HEK293 (cell line): Measurements from ENCODE around the gene RSKR.

Source experiments
- BCL6B ChIP-seq: fragments of 450-650 bp; formaldehyde crosslinking; IDR thresholded peaks from 2 replicates; pipeline ENCODE4 v1.5.1; 2017; ENCODE audit warnings: missing biosample characterization, missing genetic modification characterization
- GLI4 ChIP-seq: fragments of 450-650 bp; formaldehyde crosslinking; IDR thresholded peaks from 2 replicates; pipeline ENCODE4 v1.5.1; 2016; ENCODE audit warnings: missing biosample characterization, missing genetic modification characterization
- PATZ1 ChIP-seq: fragments of 450-650 bp; formaldehyde crosslinking; IDR thresholded peaks from 2 replicates; pipeline ENCODE4 v1.5.1; 2016; ENCODE audit warnings: missing biosample characterization, missing genetic modification characterization
- SP7 ChIP-seq: fragments of 450-650 bp; formaldehyde crosslinking; IDR thresholded peaks from 2 replicates; pipeline ENCODE4 v1.5.1; 2016; ENCODE audit warnings: missing biosample characterization, missing genetic modification characterization
- YY1 ChIP-seq: fragments of 450-650 bp; formaldehyde crosslinking; IDR thresholded peaks from 2 replicates; pipeline ENCODE4 v1.5.1; 2018; ENCODE audit warnings: missing biosample characterization, missing genetic modification characterization
- ZBTB17 ChIP-seq: fragments of 450-650 bp; formaldehyde crosslinking; IDR thresholded peaks from 2 replicates; pipeline ENCODE4 v1.5.1; 2016; ENCODE audit warnings: missing biosample characterization, missing genetic modification characterization
- ZBTB21 ChIP-seq: fragments of 450-650 bp; formaldehyde crosslinking; IDR thresholded peaks from 2 replicates; pipeline ENCODE4 v1.5.1; 2017; ENCODE audit warnings: missing biosample characterization, missing genetic modification characterization
- ZFHX2 ChIP-seq: fragments of 450-650 bp; formaldehyde crosslinking; conservative IDR thresholded peaks from 2 replicates; pipeline ENCODE4 v1.5.1; 2016; ENCODE audit warnings: missing biosample characterization, missing genetic modification characterization
- ZNF10 ChIP-seq: fragments of 450-650 bp; formaldehyde crosslinking; IDR thresholded peaks from 2 replicates; pipeline ENCODE4 v1.5.1; 2017; ENCODE audit warnings: missing biosample characterization, missing genetic modification characterization
- ZNF26 ChIP-seq: fragments of 450-650 bp; formaldehyde crosslinking; IDR thresholded peaks from 2 replicates; pipeline ENCODE4 v1.5.1; 2016; ENCODE audit warnings: missing biosample characterization, missing genetic modification characterization
- ZNF266 ChIP-seq: fragments of 450-650 bp; formaldehyde crosslinking; IDR thresholded peaks from 2 replicates; pipeline ENCODE4 v1.5.1; 2016; ENCODE audit warnings: missing biosample characterization, missing genetic modification characterization, low read depth
- ZNF280C ChIP-seq: fragments of 450-650 bp; formaldehyde crosslinking; IDR thresholded peaks from 2 replicates; pipeline ENCODE4 v1.5.1; 2016; ENCODE audit warnings: missing biosample characterization, missing genetic modification characterization
- ZNF530 ChIP-seq: fragments of 450-650 bp; formaldehyde crosslinking; IDR thresholded peaks from 2 replicates; pipeline ENCODE4 v1.5.1; 2016; ENCODE audit warnings: low read depth, missing biosample characterization, missing genetic modification characterization
- ZNF561 ChIP-seq: fragments of 450-650 bp; IDR thresholded peaks from 2 replicates; pipeline ENCODE4 v1.5.1; 2018; ENCODE audit warnings: missing biosample characterization, missing genetic modification characterization, borderline replicate concordance
- ZNF571 ChIP-seq: fragments of 450-650 bp; formaldehyde crosslinking; IDR thresholded peaks from 2 replicates; pipeline ENCODE4 v1.5.0; 2017; ENCODE audit warnings: missing biosample characterization, missing genetic modification characterization
- ZNF600 ChIP-seq: fragments of 450-650 bp; formaldehyde crosslinking; IDR thresholded peaks from 2 replicates; pipeline ENCODE4 v1.5.1; 2016; ENCODE audit warnings: missing biosample characterization, missing genetic modification characterization
- ZNF645 ChIP-seq: fragments of 450-650 bp; formaldehyde crosslinking; IDR thresholded peaks from 2 replicates; pipeline ENCODE4; 2016; ENCODE audit warnings: missing biosample characterization, missing genetic modification characterization
- TF ChIP-seq, protein P1 (sequence below): fragments of 450-650 bp; formaldehyde crosslinking; IDR thresholded peaks from 2 replicates; pipeline ENCODE4 v1.5.1; 2016; ENCODE audit warnings: missing biosample characterization, missing genetic modification characterization
- TF ChIP-seq, protein P2 (sequence below): fragments of 450-650 bp; formaldehyde crosslinking; IDR thresholded peaks from 2 replicates; pipeline ENCODE4 v1.5.1; 2016; ENCODE audit warnings: missing biosample characterization, missing genetic modification characterization, borderline replicate concordance
- TF ChIP-seq, protein P3 (sequence below): fragments of 450-650 bp; formaldehyde crosslinking; IDR thresholded peaks from 2 replicates; pipeline ENCODE4 v1.5.1; 2017; ENCODE audit warnings: missing biosample characterization, missing genetic modification characterization

RSKR gene

DNA sequence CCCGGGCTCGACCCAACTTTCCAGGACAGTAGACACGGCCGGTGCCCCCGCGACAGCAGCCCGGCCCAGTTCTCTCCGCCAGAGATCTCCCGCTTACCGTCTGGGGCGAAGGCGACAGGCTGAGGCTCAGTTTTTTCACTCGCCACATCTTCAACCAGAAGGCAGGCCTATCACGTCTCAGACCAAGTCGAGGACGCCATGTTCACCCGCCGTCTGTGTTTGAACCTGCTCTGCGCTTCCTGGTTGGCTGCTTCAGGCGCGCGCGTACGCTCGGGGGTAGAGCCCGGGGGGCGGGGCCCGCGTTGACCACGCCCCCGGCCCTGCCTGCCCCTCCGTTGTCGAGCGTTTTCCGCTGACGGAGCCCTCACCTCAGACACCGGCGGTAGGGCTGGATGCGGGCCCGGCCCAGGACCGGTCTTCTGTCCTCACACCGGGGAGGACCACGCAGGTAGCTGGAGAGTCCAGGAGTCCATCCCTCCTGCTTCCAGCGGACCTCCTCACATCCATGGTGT lies 15.1 kb downstream of the RSKR start, which contains the start of gene SPAG5 (continued):
- peak; percentile 65 for TF ChIP-seq PATZ1 (tag by site-specific recombination)
- TF ChIP-seq ZNF600 (tag by site-specific recombination): 0 out of 2 replicates have a peak, but pooled peaks have one; percentile 37
- peak; percentile 76 for TF ChIP-seq YY1 (tag by site-specific recombination)
- no peak for TF ChIP-seq ZBTB21 (tag by site-specific recombination)
- no peak for TF ChIP-seq ZFHX2 (tag by site-specific recombination)
- no peak for TF ChIP-seq ZNF266 (tag by site-specific recombination)
- TF ChIP-seq, protein P1, sequence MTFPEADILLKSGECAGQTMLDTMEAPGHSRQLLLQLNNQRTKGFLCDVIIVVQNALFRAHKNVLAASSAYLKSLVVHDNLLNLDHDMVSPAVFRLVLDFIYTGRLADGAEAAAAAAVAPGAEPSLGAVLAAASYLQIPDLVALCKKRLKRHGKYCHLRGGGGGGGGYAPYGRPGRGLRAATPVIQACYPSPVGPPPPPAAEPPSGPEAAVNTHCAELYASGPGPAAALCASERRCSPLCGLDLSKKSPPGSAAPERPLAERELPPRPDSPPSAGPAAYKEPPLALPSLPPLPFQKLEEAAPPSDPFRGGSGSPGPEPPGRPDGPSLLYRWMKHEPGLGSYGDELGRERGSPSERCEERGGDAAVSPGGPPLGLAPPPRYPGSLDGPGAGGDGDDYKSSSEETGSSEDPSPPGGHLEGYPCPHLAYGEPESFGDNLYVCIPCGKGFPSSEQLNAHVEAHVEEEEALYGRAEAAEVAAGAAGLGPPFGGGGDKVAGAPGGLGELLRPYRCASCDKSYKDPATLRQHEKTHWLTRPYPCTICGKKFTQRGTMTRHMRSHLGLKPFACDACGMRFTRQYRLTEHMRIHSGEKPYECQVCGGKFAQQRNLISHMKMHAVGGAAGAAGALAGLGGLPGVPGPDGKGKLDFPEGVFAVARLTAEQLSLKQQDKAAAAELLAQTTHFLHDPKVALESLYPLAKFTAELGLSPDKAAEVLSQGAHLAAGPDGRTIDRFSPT (tag by site-specific recombination): no peak
- TF ChIP-seq ZNF645 (tag by site-specific recombination): no peak
- TF ChIP-seq, protein P2, sequence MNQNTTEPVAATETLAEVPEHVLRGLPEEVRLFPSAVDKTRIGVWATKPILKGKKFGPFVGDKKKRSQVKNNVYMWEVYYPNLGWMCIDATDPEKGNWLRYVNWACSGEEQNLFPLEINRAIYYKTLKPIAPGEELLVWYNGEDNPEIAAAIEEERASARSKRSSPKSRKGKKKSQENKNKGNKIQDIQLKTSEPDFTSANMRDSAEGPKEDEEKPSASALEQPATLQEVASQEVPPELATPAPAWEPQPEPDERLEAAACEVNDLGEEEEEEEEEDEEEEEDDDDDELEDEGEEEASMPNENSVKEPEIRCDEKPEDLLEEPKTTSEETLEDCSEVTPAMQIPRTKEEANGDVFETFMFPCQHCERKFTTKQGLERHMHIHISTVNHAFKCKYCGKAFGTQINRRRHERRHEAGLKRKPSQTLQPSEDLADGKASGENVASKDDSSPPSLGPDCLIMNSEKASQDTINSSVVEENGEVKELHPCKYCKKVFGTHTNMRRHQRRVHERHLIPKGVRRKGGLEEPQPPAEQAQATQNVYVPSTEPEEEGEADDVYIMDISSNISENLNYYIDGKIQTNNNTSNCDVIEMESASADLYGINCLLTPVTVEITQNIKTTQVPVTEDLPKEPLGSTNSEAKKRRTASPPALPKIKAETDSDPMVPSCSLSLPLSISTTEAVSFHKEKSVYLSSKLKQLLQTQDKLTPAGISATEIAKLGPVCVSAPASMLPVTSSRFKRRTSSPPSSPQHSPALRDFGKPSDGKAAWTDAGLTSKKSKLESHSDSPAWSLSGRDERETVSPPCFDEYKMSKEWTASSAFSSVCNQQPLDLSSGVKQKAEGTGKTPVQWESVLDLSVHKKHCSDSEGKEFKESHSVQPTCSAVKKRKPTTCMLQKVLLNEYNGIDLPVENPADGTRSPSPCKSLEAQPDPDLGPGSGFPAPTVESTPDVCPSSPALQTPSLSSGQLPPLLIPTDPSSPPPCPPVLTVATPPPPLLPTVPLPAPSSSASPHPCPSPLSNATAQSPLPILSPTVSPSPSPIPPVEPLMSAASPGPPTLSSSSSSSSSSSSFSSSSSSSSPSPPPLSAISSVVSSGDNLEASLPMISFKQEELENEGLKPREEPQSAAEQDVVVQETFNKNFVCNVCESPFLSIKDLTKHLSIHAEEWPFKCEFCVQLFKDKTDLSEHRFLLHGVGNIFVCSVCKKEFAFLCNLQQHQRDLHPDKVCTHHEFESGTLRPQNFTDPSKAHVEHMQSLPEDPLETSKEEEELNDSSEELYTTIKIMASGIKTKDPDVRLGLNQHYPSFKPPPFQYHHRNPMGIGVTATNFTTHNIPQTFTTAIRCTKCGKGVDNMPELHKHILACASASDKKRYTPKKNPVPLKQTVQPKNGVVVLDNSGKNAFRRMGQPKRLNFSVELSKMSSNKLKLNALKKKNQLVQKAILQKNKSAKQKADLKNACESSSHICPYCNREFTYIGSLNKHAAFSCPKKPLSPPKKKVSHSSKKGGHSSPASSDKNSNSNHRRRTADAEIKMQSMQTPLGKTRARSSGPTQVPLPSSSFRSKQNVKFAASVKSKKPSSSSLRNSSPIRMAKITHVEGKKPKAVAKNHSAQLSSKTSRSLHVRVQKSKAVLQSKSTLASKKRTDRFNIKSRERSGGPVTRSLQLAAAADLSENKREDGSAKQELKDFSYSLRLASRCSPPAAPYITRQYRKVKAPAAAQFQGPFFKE (tag by site-specific recombination): no peak
- no peak for TF ChIP-seq ZNF530 (tag by site-specific recombination)
- TF ChIP-seq ZNF280C (tag by site-specific recombination): no peak
- no peak for TF ChIP-seq GLI4 (tag by site-specific recombination)
- TF ChIP-seq SP7 (tag by site-specific recombination): peak; percentile 66; the same call in 1 of the 2 replicates
- no peak for TF ChIP-seq ZNF26
- TF ChIP-seq BCL6B (tag by site-specific recombination): no peak
- TF ChIP-seq ZNF561 (tag by site-specific recombination): no peak; the same call in 1 of the 2 replicates
- TF ChIP-seq ZBTB17: peak; percentile 85
- TF ChIP-seq ZNF10 (tag by site-specific recombination): no peak
- no peak for TF ChIP-seq ZNF571 (tag by site-specific recombination)
- TF ChIP-seq, protein P3, sequence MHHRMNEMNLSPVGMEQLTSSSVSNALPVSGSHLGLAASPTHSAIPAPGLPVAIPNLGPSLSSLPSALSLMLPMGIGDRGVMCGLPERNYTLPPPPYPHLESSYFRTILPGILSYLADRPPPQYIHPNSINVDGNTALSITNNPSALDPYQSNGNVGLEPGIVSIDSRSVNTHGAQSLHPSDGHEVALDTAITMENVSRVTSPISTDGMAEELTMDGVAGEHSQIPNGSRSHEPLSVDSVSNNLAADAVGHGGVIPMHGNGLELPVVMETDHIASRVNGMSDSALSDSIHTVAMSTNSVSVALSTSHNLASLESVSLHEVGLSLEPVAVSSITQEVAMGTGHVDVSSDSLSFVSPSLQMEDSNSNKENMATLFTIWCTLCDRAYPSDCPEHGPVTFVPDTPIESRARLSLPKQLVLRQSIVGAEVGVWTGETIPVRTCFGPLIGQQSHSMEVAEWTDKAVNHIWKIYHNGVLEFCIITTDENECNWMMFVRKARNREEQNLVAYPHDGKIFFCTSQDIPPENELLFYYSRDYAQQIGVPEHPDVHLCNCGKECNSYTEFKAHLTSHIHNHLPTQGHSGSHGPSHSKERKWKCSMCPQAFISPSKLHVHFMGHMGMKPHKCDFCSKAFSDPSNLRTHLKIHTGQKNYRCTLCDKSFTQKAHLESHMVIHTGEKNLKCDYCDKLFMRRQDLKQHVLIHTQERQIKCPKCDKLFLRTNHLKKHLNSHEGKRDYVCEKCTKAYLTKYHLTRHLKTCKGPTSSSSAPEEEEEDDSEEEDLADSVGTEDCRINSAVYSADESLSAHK (tag by site-specific recombination): peak; percentile 7; the same call in 1 of the 2 replicates
